ENCODE results near the gene CLEC16A.

CLEC16A gene

GRCh38 chr16:11058832-11059231, 114.5 kb downstream of the CLEC16A start:
- no peak for DNase-seq
- Histone ChIP-seq H3K27me3 (ENCODE audit: insufficient read depth, low read length, poor library complexity) (no peaks in the 10 kb centered on the region), H4K8ac (ENCODE audit: low read depth, low read length) (no peak overlapping the region), H4K5ac (ENCODE audit: low read length) (no peak overlapping the region), H3K27ac (ENCODE audit: low read depth, low read length) (no peak overlapping the region), H3K18ac (ENCODE audit: low read length) (no peak overlapping the region), H3K23ac (ENCODE audit: low read length) (no peak overlapping the region), H2BK15ac (replicated peaks; ENCODE audit: low read depth) (no peak overlapping the region), H3K36me3 (ENCODE audit: control insufficient read depth, insufficient read depth, low read length) (no peaks in the 10 kb centered on the region), H2BK120ac (ENCODE audit: low read depth, low read length) (no peak overlapping the region), H3K4ac (ENCODE audit: low read depth, low read length) (no peak overlapping the region), H3K4me2 (ENCODE audit: low read length) (no peak overlapping the region), H3K79me2 (ENCODE audit: control insufficient read depth, insufficient read depth, low read length) (no peaks in the 10 kb centered on the region), H2AK5ac (ENCODE audit: low read length) (no peak overlapping the region), H3K9ac (ENCODE audit: low read length) (no peak overlapping the region), H3K79me1 (ENCODE audit: low read length) (no peaks in the 10 kb centered on the region), H3K56ac (ENCODE audit: low read length) (no peak overlapping the region), H3K4me1 (ENCODE audit: control insufficient read depth, low read depth, low read length) (peaks cover 5% of the 10 kb centered on the region), H3K4me3 (ENCODE audit: low read length) (no peak overlapping the region), H2BK5ac (ENCODE audit: low read length) (no peak overlapping the region)
- no CpG with 5 or more reads among the region's 5 CpGs for WGBS (ENCODE audit: extremely low coverage, insufficient coverage, low lambda C conversion rate)

GRCh38 chr16:11059588-11059987, 115.2 kb downstream of the CLEC16A start:
- Histone ChIP-seq H3K9ac (ENCODE audit: low read length) (no peak overlapping the region), H2BK5ac (ENCODE audit: low read length) (no peak overlapping the region), H3K23ac (ENCODE audit: low read length) (no peak overlapping the region), H2BK15ac (replicated peaks; ENCODE audit: low read depth) (no peak overlapping the region), H3K79me1 (ENCODE audit: low read length) (no peaks in the 10 kb centered on the region), H3K27me3 (ENCODE audit: insufficient read depth, low read length, poor library complexity) (no peaks in the 10 kb centered on the region), H2BK120ac (ENCODE audit: low read depth, low read length) (no peak overlapping the region), H3K36me3 (ENCODE audit: control insufficient read depth, insufficient read depth, low read length) (no peaks in the 10 kb centered on the region), H3K79me2 (ENCODE audit: control insufficient read depth, insufficient read depth, low read length) (no peaks in the 10 kb centered on the region), H3K4ac (ENCODE audit: low read depth, low read length) (no peak overlapping the region), H3K18ac (ENCODE audit: low read length) (no peak overlapping the region), H3K4me1 (ENCODE audit: control insufficient read depth, low read depth, low read length) (peaks cover 5% of the 10 kb centered on the region), H2AK5ac (ENCODE audit: low read length) (no peak overlapping the region), H4K5ac (ENCODE audit: low read length) (no peak overlapping the region), H3K56ac (ENCODE audit: low read length) (no peak overlapping the region), H3K4me3 (ENCODE audit: low read length) (no peak overlapping the region), H3K4me2 (ENCODE audit: low read length) (no peak overlapping the region), H4K8ac (ENCODE audit: low read depth, low read length) (no peak overlapping the region), H3K27ac (ENCODE audit: low read depth, low read length) (no peak overlapping the region)
- no CpG with 5 or more reads among the region's 4 CpGs for WGBS (ENCODE audit: extremely low coverage, insufficient coverage, low lambda C conversion rate)
- DNase-seq, result no peak

- H3K79me1 ChIP-seq (ENCODE audit: low read length), result no peaks in the 10 kb centered on the region
- no peak overlapping the region for H2BK5ac ChIP-seq (ENCODE audit: low read length)
- H4K8ac ChIP-seq (ENCODE audit: low read depth, low read length), result no peak overlapping the region
- no CpG with 5 or more reads among the region's 4 CpGs for WGBS (ENCODE audit: extremely low coverage, insufficient coverage, low lambda C conversion rate)
- no peak overlapping the region for H2BK120ac ChIP-seq (ENCODE audit: low read depth, low read length)
- H3K4me1 ChIP-seq (ENCODE audit: control insufficient read depth, low read depth, low read length), result peaks cover 5% of the 10 kb centered on the region
- H3K18ac ChIP-seq (ENCODE audit: low read length), result no peak overlapping the region
- H3K79me2 ChIP-seq (ENCODE audit: control insufficient read depth, insufficient read depth, low read length), result no peaks in the 10 kb centered on the region
- H2AK5ac ChIP-seq (ENCODE audit: low read length), result no peak overlapping the region
- no peak overlapping the region for H4K5ac ChIP-seq (ENCODE audit: low read length)
- H3K27ac ChIP-seq (ENCODE audit: low read depth, low read length), result no peak overlapping the region
- no peak overlapping the region for H3K9ac ChIP-seq (ENCODE audit: low read length)
- no peak overlapping the region for H3K4me3 ChIP-seq (ENCODE audit: low read length)
- H3K36me3 ChIP-seq (ENCODE audit: control insufficient read depth, insufficient read depth, low read length), result no peaks in the 10 kb centered on the region
- no peaks in the 10 kb centered on the region for H3K27me3 ChIP-seq (ENCODE audit: insufficient read depth, low read length, poor library complexity)
- no peak overlapping the region for H3K23ac ChIP-seq (ENCODE audit: low read length)
- H3K56ac ChIP-seq (ENCODE audit: low read length), result no peak overlapping the region
- no peak overlapping the region for H2BK15ac ChIP-seq (replicated peaks; ENCODE audit: low read depth)
- no peak overlapping the region for H3K4ac ChIP-seq (ENCODE audit: low read depth, low read length)
- H3K4me2 ChIP-seq (ENCODE audit: low read length), result no peak overlapping the region
- DNase-seq, result no peak
Observed at GRCh38 chr16:11060364-11060763, 116.0 kb downstream of the CLEC16A start.

- H3K27ac ChIP-seq (ENCODE audit: low read depth, low read length), result no peak overlapping the region
- no peaks in the 10 kb centered on the region for H3K36me3 ChIP-seq (ENCODE audit: control insufficient read depth, insufficient read depth, low read length)
- no CpG with 5 or more reads among the region's 7 CpGs for WGBS (ENCODE audit: extremely low coverage, insufficient coverage, low lambda C conversion rate)
- no peak for DNase-seq
- no peak overlapping the region for H3K4me2 ChIP-seq (ENCODE audit: low read length)
- no peak overlapping the region for H2BK5ac ChIP-seq (ENCODE audit: low read length)
- no peak overlapping the region for H3K18ac ChIP-seq (ENCODE audit: low read length)
- no peak overlapping the region for H2BK120ac ChIP-seq (ENCODE audit: low read depth, low read length)
- H3K4ac ChIP-seq (ENCODE audit: low read depth, low read length), result no peak overlapping the region
- no peak overlapping the region for H3K9ac ChIP-seq (ENCODE audit: low read length)
- H3K4me3 ChIP-seq (ENCODE audit: low read length), result no peak overlapping the region
- H3K23ac ChIP-seq (ENCODE audit: low read length), result no peak overlapping the region
- H3K79me2 ChIP-seq (ENCODE audit: control insufficient read depth, insufficient read depth, low read length), result no peaks in the 10 kb centered on the region
- no peak overlapping the region for H2BK15ac ChIP-seq (replicated peaks; ENCODE audit: low read depth)
- peaks cover 5% of the 10 kb centered on the region for H3K4me1 ChIP-seq (ENCODE audit: control insufficient read depth, low read depth, low read length)
- H4K8ac ChIP-seq (ENCODE audit: low read depth, low read length), result no peak overlapping the region
- H3K56ac ChIP-seq (ENCODE audit: low read length), result no peak overlapping the region
- H4K5ac ChIP-seq (ENCODE audit: low read length), result no peak overlapping the region
- no peaks in the 10 kb centered on the region for H3K79me1 ChIP-seq (ENCODE audit: low read length)
- no peaks in the 10 kb centered on the region for H3K27me3 ChIP-seq (ENCODE audit: insufficient read depth, low read length, poor library complexity)
- no peak overlapping the region for H2AK5ac ChIP-seq (ENCODE audit: low read length)
Observed at GRCh38 chr16:11060842-11061241, 116.5 kb downstream of the CLEC16A start.

- H3K36me3 ChIP-seq (ENCODE audit: control insufficient read depth, insufficient read depth, low read length), result no peaks in the 10 kb centered on the region
- H3K9ac ChIP-seq (ENCODE audit: low read length), result no peak overlapping the region
- H3K4ac ChIP-seq (ENCODE audit: low read depth, low read length), result no peak overlapping the region
- H3K27ac ChIP-seq (ENCODE audit: low read depth, low read length), result no peak overlapping the region
- no peak overlapping the region for H4K8ac ChIP-seq (ENCODE audit: low read depth, low read length)
- no peak overlapping the region for H3K18ac ChIP-seq (ENCODE audit: low read length)
- H3K79me1 ChIP-seq (ENCODE audit: low read length), result no peaks in the 10 kb centered on the region
- H3K4me1 ChIP-seq (ENCODE audit: control insufficient read depth, low read depth, low read length), result peaks cover 5% of the 10 kb centered on the region
- no peak overlapping the region for H2AK5ac ChIP-seq (ENCODE audit: low read length)
- no peaks in the 10 kb centered on the region for H3K27me3 ChIP-seq (ENCODE audit: insufficient read depth, low read length, poor library complexity)
- H3K56ac ChIP-seq (ENCODE audit: low read length), result no peak overlapping the region
- no peak overlapping the region for H2BK120ac ChIP-seq (ENCODE audit: low read depth, low read length)
- DNase-seq, result no peak
- H4K5ac ChIP-seq (ENCODE audit: low read length), result no peak overlapping the region
- H2BK5ac ChIP-seq (ENCODE audit: low read length), result no peak overlapping the region
- H2BK15ac ChIP-seq (replicated peaks; ENCODE audit: low read depth), result no peak overlapping the region
- H3K4me3 ChIP-seq (ENCODE audit: low read length), result no peak overlapping the region
- H3K4me2 ChIP-seq (ENCODE audit: low read length), result no peak overlapping the region
- H3K79me2 ChIP-seq (ENCODE audit: control insufficient read depth, insufficient read depth, low read length), result no peaks in the 10 kb centered on the region
- H3K23ac ChIP-seq (ENCODE audit: low read length), result no peak overlapping the region
- WGBS (ENCODE audit: extremely low coverage, insufficient coverage, low lambda C conversion rate), result no CpG with 5 or more reads among the region's 6 CpGs
Observed at GRCh38 chr16:11061629-11062270, 117.4 kb downstream of the CLEC16A start.
